ENCODE data around the gene AFM.
A peak's percentile ranks its signal among the peaks of the same experiment; 100 is the strongest.

The AFM gene

DNA sequence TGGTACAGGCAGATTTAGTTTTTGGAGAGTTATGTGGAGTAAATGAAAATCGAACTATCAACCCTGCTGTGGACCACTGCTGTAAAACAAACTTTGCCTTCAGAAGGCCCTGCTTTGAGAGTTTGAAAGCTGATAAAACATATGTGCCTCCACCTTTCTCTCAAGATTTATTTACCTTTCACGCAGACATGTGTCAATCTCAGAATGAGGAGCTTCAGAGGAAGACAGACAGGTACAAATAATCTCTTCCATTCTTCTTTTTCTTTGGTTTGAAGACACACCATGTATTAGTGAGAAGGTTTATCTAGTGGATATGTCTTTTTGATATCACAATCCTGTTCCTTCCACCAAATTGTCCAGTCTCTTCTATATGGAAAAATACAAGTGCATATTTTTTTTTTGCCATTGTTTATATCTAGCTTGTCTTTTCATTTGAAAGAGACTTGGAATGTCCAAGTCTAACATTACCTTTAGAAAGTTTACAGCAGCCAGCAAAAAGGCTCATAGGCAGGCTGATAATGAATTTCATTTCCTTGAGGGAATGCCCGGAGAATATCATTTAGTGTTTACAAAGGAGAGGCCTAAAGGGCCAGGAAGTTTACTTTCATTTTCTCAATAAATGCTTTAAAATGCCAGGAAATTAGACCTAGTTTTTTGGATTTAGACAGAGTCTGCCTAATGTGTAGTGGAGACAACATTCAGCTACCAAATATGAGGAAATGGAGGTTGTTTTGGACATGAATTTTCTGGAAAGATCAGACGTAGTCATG, 18.6 kb downstream of the AFM start:
- TF ChIP-seq EZH2phosphoT487 (IDR thresholded peaks at IDR 0.05; ENCODE audit: borderline replicate concordance) (no peak), CTCF (conservative IDR thresholded peaks at IDR 0.05; ENCODE audit: low read length) (no peak)
- Histone ChIP-seq H4K20me1 (ENCODE audit: insufficient read depth, low read length, poor library complexity, severe bottlenecking) (no peaks in the 10 kb centered on the region), H3K36me3 (ENCODE audit: insufficient read depth, low read length) (no peaks in the 10 kb centered on the region), H3F3A (ENCODE audit: low read depth) (no peaks in the 10 kb centered on the region), H3K9me2 (replicated peaks; ENCODE audit: low read depth, low read length) (no peaks in the 10 kb centered on the region), H2AFZ (ENCODE audit: low read length) (peak overlapping the region; percentile 32), H3K79me2 (ENCODE audit: insufficient read depth, low read length) (no peaks in the 10 kb centered on the region), H3K9me3 (ENCODE audit: insufficient read depth, low read depth, low read length) (no peaks in the 10 kb centered on the region), H3K27me3 (ENCODE audit: insufficient read depth, low read length, poor library complexity, severe bottlenecking) (no peaks in the 10 kb centered on the region), H3K4me2 (ENCODE audit: low read depth, low read length, poor library complexity, severe bottlenecking) (peak overlapping the region; percentile 6), H3K4me3 (ENCODE audit: low read length, poor library complexity, severe bottlenecking) (no peak overlapping the region), H3K4me1 (ENCODE audit: insufficient read depth, low read length, poor library complexity, severe bottlenecking) (peaks cover 9% of the 10 kb centered on the region), H3K9ac (ENCODE audit: low read depth, low read length, poor library complexity, severe bottlenecking) (no peak overlapping the region)

GRCh38 chr4:73501664-73502265, 20.2 kb downstream of the AFM start:
- no peaks in the 10 kb centered on the region for H3K9me3 ChIP-seq (ENCODE audit: insufficient read depth, low read depth, low read length)
- H3K9me2 ChIP-seq (replicated peaks; ENCODE audit: low read depth, low read length), result no peaks in the 10 kb centered on the region
- H3K9ac ChIP-seq (ENCODE audit: low read depth, low read length, poor library complexity, severe bottlenecking), result no peak overlapping the region
- H2AFZ ChIP-seq (ENCODE audit: low read length), result peak overlapping the region; percentile 22; the same call in 1 of the 2 replicates
- H4K20me1 ChIP-seq (ENCODE audit: insufficient read depth, low read length, poor library complexity, severe bottlenecking), result no peaks in the 10 kb centered on the region
- H3K4me2 ChIP-seq (ENCODE audit: low read depth, low read length, poor library complexity, severe bottlenecking), result no peak overlapping the region
- no peak overlapping the region for H3K4me3 ChIP-seq (ENCODE audit: low read length, poor library complexity, severe bottlenecking)
- no peaks in the 10 kb centered on the region for H3K79me2 ChIP-seq (ENCODE audit: insufficient read depth, low read length)
- no peaks in the 10 kb centered on the region for H3K27me3 ChIP-seq (ENCODE audit: insufficient read depth, low read length, poor library complexity, severe bottlenecking)
- H3K4me1 ChIP-seq (ENCODE audit: insufficient read depth, low read length, poor library complexity, severe bottlenecking), result peaks cover 9% of the 10 kb centered on the region
- H3K36me3 ChIP-seq (ENCODE audit: insufficient read depth, low read length), result no peaks in the 10 kb centered on the region
- H3F3A ChIP-seq (ENCODE audit: low read depth), result no peaks in the 10 kb centered on the region
- no peak for TF ChIP-seq CTCF (conservative IDR thresholded peaks at IDR 0.05; ENCODE audit: low read length)
- TF ChIP-seq EZH2phosphoT487 (IDR thresholded peaks at IDR 0.05; ENCODE audit: borderline replicate concordance), result no peak

GRCh38 chr4:73505567-73505966, 24.0 kb downstream of the AFM start:
- Histone ChIP-seq H3K36me3 (ENCODE audit: insufficient read depth, low read length) (no peaks in the 10 kb centered on the region), H3K79me2 (ENCODE audit: insufficient read depth, low read length) (no peaks in the 10 kb centered on the region), H3K9me2 (replicated peaks; ENCODE audit: low read depth, low read length) (no peaks in the 10 kb centered on the region), H3K9me3 (ENCODE audit: insufficient read depth, low read depth, low read length) (no peaks in the 10 kb centered on the region), H2AFZ (ENCODE audit: low read length) (no peak overlapping the region), H3K4me1 (ENCODE audit: insufficient read depth, low read length, poor library complexity, severe bottlenecking) (no peaks in the 10 kb centered on the region), H3K4me2 (ENCODE audit: low read depth, low read length, poor library complexity, severe bottlenecking) (no peak overlapping the region), H3K27me3 (ENCODE audit: insufficient read depth, low read length, poor library complexity, severe bottlenecking) (no peaks in the 10 kb centered on the region), H4K20me1 (ENCODE audit: insufficient read depth, low read length, poor library complexity, severe bottlenecking) (no peaks in the 10 kb centered on the region), H3K9ac (ENCODE audit: low read depth, low read length, poor library complexity, severe bottlenecking) (no peak overlapping the region), H3K4me3 (ENCODE audit: low read length, poor library complexity, severe bottlenecking) (no peak overlapping the region), H3F3A (ENCODE audit: low read depth) (no peaks in the 10 kb centered on the region)
- TF ChIP-seq EZH2phosphoT487 (IDR thresholded peaks at IDR 0.05; ENCODE audit: borderline replicate concordance) (no peak), CTCF (conservative IDR thresholded peaks at IDR 0.05; ENCODE audit: low read length) (no peak)

All from Loucy (cell line).